ENCODE measurements around the gene CRNKL1.

DNA sequence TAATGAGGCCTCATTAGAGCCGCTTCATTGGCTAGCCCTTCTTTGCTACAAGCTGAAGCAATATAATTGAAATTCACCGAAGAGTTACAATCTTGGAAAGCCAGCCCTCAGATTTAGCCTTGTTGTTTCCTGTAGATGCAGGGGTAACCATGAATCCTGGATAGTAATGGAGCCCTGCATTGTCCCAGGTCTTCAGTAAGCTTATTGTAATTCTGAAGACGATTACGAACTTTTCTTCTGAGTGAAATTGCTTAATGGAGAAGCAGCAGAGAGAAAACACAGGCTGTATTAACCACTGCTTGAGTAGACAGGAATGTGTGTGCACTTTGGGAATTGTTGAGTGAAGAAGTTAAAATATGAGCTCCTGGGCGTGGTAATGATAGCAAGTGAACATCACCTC, 61.4 kb downstream of the CRNKL1 start:
- TF ChIP-seq, protein P1, sequence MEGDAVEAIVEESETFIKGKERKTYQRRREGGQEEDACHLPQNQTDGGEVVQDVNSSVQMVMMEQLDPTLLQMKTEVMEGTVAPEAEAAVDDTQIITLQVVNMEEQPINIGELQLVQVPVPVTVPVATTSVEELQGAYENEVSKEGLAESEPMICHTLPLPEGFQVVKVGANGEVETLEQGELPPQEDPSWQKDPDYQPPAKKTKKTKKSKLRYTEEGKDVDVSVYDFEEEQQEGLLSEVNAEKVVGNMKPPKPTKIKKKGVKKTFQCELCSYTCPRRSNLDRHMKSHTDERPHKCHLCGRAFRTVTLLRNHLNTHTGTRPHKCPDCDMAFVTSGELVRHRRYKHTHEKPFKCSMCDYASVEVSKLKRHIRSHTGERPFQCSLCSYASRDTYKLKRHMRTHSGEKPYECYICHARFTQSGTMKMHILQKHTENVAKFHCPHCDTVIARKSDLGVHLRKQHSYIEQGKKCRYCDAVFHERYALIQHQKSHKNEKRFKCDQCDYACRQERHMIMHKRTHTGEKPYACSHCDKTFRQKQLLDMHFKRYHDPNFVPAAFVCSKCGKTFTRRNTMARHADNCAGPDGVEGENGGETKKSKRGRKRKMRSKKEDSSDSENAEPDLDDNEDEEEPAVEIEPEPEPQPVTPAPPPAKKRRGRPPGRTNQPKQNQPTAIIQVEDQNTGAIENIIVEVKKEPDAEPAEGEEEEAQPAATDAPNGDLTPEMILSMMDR (conservative IDR thresholded peaks at IDR 0.05 in 1 of 2, IDR thresholded peaks at IDR 0.05 in 1 of 2; ENCODE audit: low read depth in 1 of 2, low read length in 2 of 2), result no peak
- no peak for TF ChIP-seq EZH2 (IDR thresholded peaks at IDR 0.05; ENCODE audit: low read length, missing control alignments)
